ENCODE measurements around the gene LARGE1.

The LARGE1 gene

DNA sequence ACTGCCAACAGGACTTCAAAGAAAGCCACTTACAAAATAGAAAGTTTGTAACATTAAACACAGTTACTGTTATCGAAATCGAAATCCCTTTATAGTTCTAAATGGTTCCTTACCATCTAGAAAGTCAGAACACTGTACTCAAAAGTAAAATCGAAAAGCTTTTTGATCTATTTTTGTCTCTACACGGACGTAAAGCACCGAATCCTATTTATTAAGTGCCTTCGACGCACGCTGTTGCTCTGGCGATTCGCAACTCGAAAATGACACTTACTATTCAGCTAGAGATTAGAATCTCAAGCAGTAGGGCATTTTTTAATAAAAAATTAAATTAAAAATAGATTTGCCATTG is 78.3 kb downstream of the LARGE1 start:
- no peak overlapping the region for H4K91ac ChIP-seq (ENCODE audit: low read depth, low read length)
- no CpG with 5 or more reads among the region's 12 CpGs for WGBS (ENCODE audit: extremely low coverage, insufficient coverage, insufficient read length)
- H3K9ac ChIP-seq (ENCODE audit: low read length): no peak overlapping the region
- H2BK12ac ChIP-seq (ENCODE audit: low read length): no peak overlapping the region
- H3K27me3 ChIP-seq (ENCODE audit: insufficient read depth, low read length): no peaks in the 10 kb centered on the region
- H3K18ac ChIP-seq (ENCODE audit: low read length): no peak overlapping the region
- no peak overlapping the region for H3K4me3 ChIP-seq (ENCODE audit: low read depth, low read length)
- no peak overlapping the region for H3K4me2 ChIP-seq (ENCODE audit: low read length)
- no peak overlapping the region for H3K14ac ChIP-seq (ENCODE audit: low read length)
- no peak overlapping the region for H2BK5ac ChIP-seq (ENCODE audit: low read depth, low read length, poor library complexity)
- no peaks in the 10 kb centered on the region for H3K79me1 ChIP-seq (ENCODE audit: low read length)
- H3K9me3 ChIP-seq (ENCODE audit: insufficient read depth, low read depth, low read length): no peaks in the 10 kb centered on the region
- no peak overlapping the region for H2AFZ ChIP-seq (ENCODE audit: insufficient read depth, low read length, poor library complexity)
- no peak overlapping the region for H3K27ac ChIP-seq (ENCODE audit: low read depth, low read length)
- H4K12ac ChIP-seq (ENCODE audit: low read depth, low read length): no peak overlapping the region
- H3K4me1 ChIP-seq (ENCODE audit: control insufficient read depth in 1 of 2, insufficient read depth in 2 of 2, low read length in 2 of 2): no peaks in the 10 kb centered on the region
- no peak overlapping the region for H3K23ac ChIP-seq (ENCODE audit: low read length)
- H2AK5ac ChIP-seq (ENCODE audit: low read length): no peak overlapping the region
- no peak overlapping the region for H3K4ac ChIP-seq (ENCODE audit: low read depth, low read length)
- peaks cover 2% of the 10 kb centered on the region for H3K79me2 ChIP-seq (ENCODE audit: control insufficient read depth, insufficient read depth, low read length, poor library complexity)
- H4K8ac ChIP-seq (ENCODE audit: low read depth, low read length): no peak overlapping the region
- H3K36me3 ChIP-seq (ENCODE audit: control insufficient read depth in 1 of 2, insufficient read depth in 2 of 2, low read length in 2 of 2): no peaks in the 10 kb centered on the region
- DNase-seq: no peak
- no peak overlapping the region for H2BK120ac ChIP-seq (ENCODE audit: insufficient read depth, low read length, poor library complexity)

DNA sequence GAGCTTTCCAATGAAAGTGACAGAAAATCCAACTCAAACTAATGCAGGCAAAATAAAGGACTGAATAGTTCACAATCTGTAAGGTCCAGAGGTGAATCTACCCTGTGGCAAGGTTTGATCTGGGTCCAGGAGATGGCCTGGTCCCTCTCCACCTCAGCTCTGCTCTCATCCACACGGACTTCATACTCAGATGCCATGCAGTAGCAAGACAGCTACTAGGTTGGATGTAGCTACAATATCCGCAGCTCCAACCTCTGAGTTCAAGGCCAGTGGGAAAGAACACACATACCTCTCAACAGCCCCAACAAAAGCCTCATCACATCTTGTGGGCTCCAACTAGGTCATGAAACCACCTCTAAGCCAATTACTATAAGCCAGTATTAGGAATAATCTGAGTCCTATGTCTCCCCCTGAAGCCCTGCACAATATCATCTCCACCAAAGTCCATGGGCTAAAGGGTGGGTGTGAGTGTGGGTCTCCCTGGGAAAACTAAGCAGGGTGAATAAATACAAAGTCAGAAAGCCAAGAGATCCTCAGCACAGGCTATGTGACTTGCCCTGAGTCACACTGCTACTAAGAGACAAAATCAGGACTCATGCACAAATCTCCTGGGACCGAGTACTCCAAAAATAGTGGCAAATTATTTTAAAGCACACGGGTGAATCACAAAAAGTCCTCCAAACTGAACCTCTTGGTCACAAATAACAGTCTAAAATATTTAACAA is 78.8 kb downstream of the LARGE1 start:
- Histone ChIP-seq H3K27me3 (ENCODE audit: insufficient read depth, low read length) (no peaks in the 10 kb centered on the region), H2AK5ac (ENCODE audit: low read length) (no peak overlapping the region), H3K4me3 (ENCODE audit: low read depth, low read length) (no peak overlapping the region), H3K4me1 (ENCODE audit: control insufficient read depth in 1 of 2, insufficient read depth in 2 of 2, low read length in 2 of 2) (no peaks in the 10 kb centered on the region), H2AFZ (ENCODE audit: insufficient read depth, low read length, poor library complexity) (no peak overlapping the region), H3K4me2 (ENCODE audit: low read length) (no peak overlapping the region), H4K91ac (ENCODE audit: low read depth, low read length) (no peak overlapping the region), H3K79me1 (ENCODE audit: low read length) (no peaks in the 10 kb centered on the region), H3K27ac (ENCODE audit: low read depth, low read length) (no peak overlapping the region), H2BK5ac (ENCODE audit: low read depth, low read length, poor library complexity) (no peak overlapping the region), H3K23ac (ENCODE audit: low read length) (no peak overlapping the region), H4K12ac (ENCODE audit: low read depth, low read length) (no peak overlapping the region), H3K14ac (ENCODE audit: low read length) (no peak overlapping the region), H3K9me3 (ENCODE audit: insufficient read depth, low read depth, low read length) (no peaks in the 10 kb centered on the region), H2BK120ac (ENCODE audit: insufficient read depth, low read length, poor library complexity) (no peak overlapping the region), H3K18ac (ENCODE audit: low read length) (no peak overlapping the region), H3K79me2 (ENCODE audit: control insufficient read depth, insufficient read depth, low read length, poor library complexity) (peaks cover 2% of the 10 kb centered on the region), H3K36me3 (ENCODE audit: control insufficient read depth in 1 of 2, insufficient read depth in 2 of 2, low read length in 2 of 2) (no peaks in the 10 kb centered on the region), H2BK12ac (ENCODE audit: low read length) (no peak overlapping the region), H3K9ac (ENCODE audit: low read length) (no peak overlapping the region), H4K8ac (ENCODE audit: low read depth, low read length) (no peak overlapping the region), H3K4ac (ENCODE audit: low read depth, low read length) (no peak overlapping the region)
- DNase-seq: no peak
- WGBS (ENCODE audit: extremely low coverage, insufficient coverage, insufficient read length): no CpG with 5 or more reads among the region's 4 CpGs

DNA sequence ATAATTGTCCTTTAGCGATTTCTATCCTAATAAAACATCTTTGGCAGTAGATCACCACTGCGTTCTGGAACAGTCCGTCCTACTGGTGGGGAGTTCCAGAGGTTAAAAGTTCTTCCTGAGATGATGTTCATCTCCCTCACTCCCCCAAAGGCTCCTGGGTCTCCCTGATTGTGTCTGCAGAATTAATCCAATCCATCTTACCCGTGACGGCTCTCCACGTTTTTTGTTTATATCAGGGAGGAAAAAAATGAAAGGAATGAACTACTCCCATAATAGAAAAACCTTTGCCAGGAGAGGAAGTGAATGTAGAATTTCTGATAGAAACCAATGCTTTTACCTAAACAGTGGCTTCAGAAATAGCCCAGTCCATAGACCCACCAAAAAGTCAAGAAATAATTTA is 81.6 kb downstream of the LARGE1 start:
- Histone ChIP-seq H3K14ac (ENCODE audit: low read length) (no peak overlapping the region), H2BK120ac (ENCODE audit: insufficient read depth, low read length, poor library complexity) (no peak overlapping the region), H3K23ac (ENCODE audit: low read length) (no peak overlapping the region), H2AK5ac (ENCODE audit: low read length) (no peak overlapping the region), H3K4ac (ENCODE audit: low read depth, low read length) (no peak overlapping the region), H3K79me2 (ENCODE audit: control insufficient read depth, insufficient read depth, low read length, poor library complexity) (no peaks in the 10 kb centered on the region), H2BK5ac (ENCODE audit: low read depth, low read length, poor library complexity) (no peak overlapping the region), H3K4me1 (ENCODE audit: control insufficient read depth in 1 of 2, insufficient read depth in 2 of 2, low read length in 2 of 2) (no peaks in the 10 kb centered on the region), H3K27me3 (ENCODE audit: insufficient read depth, low read length) (no peaks in the 10 kb centered on the region), H3K79me1 (ENCODE audit: low read length) (no peaks in the 10 kb centered on the region), H4K12ac (ENCODE audit: low read depth, low read length) (no peak overlapping the region), H4K8ac (ENCODE audit: low read depth, low read length) (no peak overlapping the region), H3K36me3 (ENCODE audit: control insufficient read depth in 1 of 2, insufficient read depth in 2 of 2, low read length in 2 of 2) (no peaks in the 10 kb centered on the region), H2AFZ (ENCODE audit: insufficient read depth, low read length, poor library complexity) (no peak overlapping the region), H4K91ac (ENCODE audit: low read depth, low read length) (no peak overlapping the region), H3K9me3 (ENCODE audit: insufficient read depth, low read depth, low read length) (no peaks in the 10 kb centered on the region), H2BK12ac (ENCODE audit: low read length) (no peak overlapping the region), H3K27ac (ENCODE audit: low read depth, low read length) (no peak overlapping the region), H3K4me3 (ENCODE audit: low read depth, low read length) (no peak overlapping the region), H3K18ac (ENCODE audit: low read length) (no peak overlapping the region), H3K9ac (ENCODE audit: low read length) (no peak overlapping the region), H3K4me2 (ENCODE audit: low read length) (no peak overlapping the region)
- no peak for DNase-seq
- WGBS (ENCODE audit: extremely low coverage, insufficient coverage, insufficient read length): no CpG with 5 or more reads among the region's 6 CpGs

DNA sequence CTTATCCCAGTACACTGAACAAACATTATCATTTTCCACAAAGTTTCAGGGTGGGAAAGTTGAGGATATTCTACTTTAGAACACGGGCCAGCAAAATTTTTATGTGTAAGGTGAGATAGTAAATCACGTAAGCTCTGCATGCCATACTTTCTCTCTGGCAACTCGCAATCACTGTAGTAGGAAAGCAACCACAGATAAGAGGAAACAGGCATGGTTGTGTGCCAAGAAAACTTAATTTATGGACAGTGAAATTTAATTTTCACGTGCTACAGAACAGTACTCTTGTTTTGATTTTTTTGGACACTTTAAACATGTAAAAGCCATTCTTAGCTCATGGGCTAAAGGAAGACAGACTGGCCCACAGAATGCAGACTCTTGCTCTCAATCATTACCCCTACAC is 82.5 kb downstream of the LARGE1 start:
- H3K4me1 ChIP-seq (ENCODE audit: control insufficient read depth in 1 of 2, insufficient read depth in 2 of 2, low read length in 2 of 2): no peaks in the 10 kb centered on the region
- WGBS (ENCODE audit: extremely low coverage, insufficient coverage, insufficient read length): no CpG with 5 or more reads among the region's 4 CpGs

More for the DNA sequence above, 82.5 kb downstream of the LARGE1 start:
- Histone ChIP-seq H2BK5ac (ENCODE audit: low read depth, low read length, poor library complexity) (no peak overlapping the region), H3K23ac (ENCODE audit: low read length) (no peak overlapping the region), H3K4me3 (ENCODE audit: low read depth, low read length) (no peak overlapping the region), H3K14ac (ENCODE audit: low read length) (no peak overlapping the region), H3K18ac (ENCODE audit: low read length) (no peak overlapping the region), H2BK120ac (ENCODE audit: insufficient read depth, low read length, poor library complexity) (no peak overlapping the region), H4K12ac (ENCODE audit: low read depth, low read length) (no peak overlapping the region), H3K79me1 (ENCODE audit: low read length) (no peaks in the 10 kb centered on the region), H3K4me2 (ENCODE audit: low read length) (no peak overlapping the region), H3K9ac (ENCODE audit: low read length) (no peak overlapping the region), H3K27ac (ENCODE audit: low read depth, low read length) (no peak overlapping the region), H4K8ac (ENCODE audit: low read depth, low read length) (no peak overlapping the region), H3K27me3 (ENCODE audit: insufficient read depth, low read length) (no peaks in the 10 kb centered on the region), H2BK12ac (ENCODE audit: low read length) (no peak overlapping the region), H3K9me3 (ENCODE audit: insufficient read depth, low read depth, low read length) (no peaks in the 10 kb centered on the region), H3K36me3 (ENCODE audit: control insufficient read depth in 1 of 2, insufficient read depth in 2 of 2, low read length in 2 of 2) (no peaks in the 10 kb centered on the region), H2AK5ac (ENCODE audit: low read length) (no peak overlapping the region), H4K91ac (ENCODE audit: low read depth, low read length) (no peak overlapping the region), H3K4ac (ENCODE audit: low read depth, low read length) (no peak overlapping the region), H2AFZ (ENCODE audit: insufficient read depth, low read length, poor library complexity) (no peak overlapping the region), H3K79me2 (ENCODE audit: control insufficient read depth, insufficient read depth, low read length, poor library complexity) (no peaks in the 10 kb centered on the region)
- no peak for DNase-seq
